HG02938 (cell line): ENCODE results near the gene TDRD7.

Source experiments
- ATAC-seq: cut with Tn5 transposase; IDR thresholded peaks from one replicate; pipeline ENCODE4 v1.9.1; 2021; ENCODE audit warnings: mild to moderate bottlenecking, moderate library complexity; ENCODE audit not compliant: unreplicated experiment

Gene TDRD7, protein sequence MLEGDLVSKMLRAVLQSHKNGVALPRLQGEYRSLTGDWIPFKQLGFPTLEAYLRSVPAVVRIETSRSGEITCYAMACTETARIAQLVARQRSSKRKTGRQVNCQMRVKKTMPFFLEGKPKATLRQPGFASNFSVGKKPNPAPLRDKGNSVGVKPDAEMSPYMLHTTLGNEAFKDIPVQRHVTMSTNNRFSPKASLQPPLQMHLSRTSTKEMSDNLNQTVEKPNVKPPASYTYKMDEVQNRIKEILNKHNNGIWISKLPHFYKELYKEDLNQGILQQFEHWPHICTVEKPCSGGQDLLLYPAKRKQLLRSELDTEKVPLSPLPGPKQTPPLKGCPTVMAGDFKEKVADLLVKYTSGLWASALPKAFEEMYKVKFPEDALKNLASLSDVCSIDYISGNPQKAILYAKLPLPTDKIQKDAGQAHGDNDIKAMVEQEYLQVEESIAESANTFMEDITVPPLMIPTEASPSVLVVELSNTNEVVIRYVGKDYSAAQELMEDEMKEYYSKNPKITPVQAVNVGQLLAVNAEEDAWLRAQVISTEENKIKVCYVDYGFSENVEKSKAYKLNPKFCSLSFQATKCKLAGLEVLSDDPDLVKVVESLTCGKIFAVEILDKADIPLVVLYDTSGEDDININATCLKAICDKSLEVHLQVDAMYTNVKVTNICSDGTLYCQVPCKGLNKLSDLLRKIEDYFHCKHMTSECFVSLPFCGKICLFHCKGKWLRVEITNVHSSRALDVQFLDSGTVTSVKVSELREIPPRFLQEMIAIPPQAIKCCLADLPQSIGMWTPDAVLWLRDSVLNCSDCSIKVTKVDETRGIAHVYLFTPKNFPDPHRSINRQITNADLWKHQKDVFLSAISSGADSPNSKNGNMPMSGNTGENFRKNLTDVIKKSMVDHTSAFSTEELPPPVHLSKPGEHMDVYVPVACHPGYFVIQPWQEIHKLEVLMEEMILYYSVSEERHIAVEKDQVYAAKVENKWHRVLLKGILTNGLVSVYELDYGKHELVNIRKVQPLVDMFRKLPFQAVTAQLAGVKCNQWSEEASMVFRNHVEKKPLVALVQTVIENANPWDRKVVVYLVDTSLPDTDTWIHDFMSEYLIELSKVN

DNA sequence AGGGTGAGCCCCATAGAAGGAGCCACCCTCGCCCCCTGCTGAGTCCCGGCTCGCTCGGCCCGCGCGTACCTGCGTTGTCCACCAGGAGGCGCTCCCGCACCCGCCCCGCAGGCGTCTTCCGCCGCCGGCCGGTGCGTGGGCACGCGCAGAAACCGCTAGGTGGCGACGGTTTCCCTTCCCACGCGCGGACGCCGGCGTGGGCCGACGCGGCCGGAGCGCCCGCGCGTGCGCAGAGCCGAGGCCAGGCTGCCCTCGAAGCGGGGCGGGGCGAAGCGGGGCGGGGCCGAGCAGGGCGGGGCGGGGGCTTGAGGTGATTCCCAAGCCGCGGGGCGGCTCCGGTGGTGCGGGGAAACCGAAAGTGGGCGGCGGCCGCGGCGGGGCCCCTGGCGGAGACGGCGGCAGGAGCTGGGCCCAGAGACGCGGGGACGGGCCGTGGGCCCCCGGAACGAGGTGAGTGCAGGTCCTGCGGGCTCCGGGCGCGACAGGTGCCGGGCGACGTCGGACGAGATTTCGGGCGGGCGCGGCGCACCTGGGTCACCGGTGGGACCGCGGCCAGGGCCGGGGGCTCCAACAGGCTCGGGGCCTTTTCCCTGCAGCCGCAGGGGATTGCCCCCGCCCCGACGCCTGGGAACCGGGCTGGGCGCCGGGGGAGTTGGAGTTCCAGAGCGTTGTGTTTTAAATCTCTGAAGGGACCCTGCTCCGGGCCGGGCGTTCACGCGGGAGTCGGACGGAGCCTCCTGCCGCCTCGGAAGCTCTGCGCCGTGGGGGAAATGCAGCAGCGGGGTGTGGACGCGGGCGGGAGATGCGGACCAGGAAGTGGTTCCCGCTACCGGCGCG is at the start of gene TDRD7:
TDRD7 (plus strand) TSS at position 308 of the 837 bp plus-strand sequence. CDS start 16,370 bp downstream, outside the sequence.
- ATAC-seq: peak; percentile 78

DNA sequence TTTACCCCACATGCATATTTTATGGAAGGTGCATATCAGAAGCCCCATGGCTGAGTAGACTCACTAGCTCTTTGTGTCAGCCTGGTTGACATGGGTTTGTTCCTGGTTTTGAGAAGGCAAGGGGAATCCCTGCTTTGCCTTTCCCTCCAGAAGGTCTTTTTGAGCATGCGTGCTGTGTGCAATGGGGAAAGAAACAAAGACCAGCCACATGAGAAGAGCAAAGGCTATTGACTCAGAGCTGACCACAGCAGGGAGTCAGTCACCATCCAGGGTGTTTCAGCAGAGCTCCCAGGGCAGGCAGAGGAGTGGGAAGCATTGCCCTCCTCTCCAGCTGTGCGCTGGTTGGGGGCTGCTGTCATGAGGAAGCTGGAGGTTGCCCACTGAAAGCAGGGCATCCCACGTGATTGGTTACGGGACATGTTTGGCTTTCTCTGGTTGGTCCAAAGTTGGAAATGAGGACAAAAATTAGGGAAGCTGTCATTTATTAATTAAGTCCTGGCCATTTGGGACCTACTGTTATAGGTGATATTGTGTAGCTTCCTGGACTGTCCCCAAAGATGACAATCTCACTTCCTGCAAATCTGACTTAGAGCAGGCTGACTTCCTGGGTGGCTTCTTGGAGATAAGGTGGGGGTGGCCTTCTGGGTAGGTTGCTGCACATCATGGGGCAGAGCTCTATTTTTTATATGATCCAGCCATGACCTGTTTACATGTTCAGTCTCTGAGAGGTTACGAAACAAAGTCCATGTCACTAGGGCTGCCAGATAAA is 48.9 kb upstream of the TDRD7 start:
- no peak for ATAC-seq

DNA sequence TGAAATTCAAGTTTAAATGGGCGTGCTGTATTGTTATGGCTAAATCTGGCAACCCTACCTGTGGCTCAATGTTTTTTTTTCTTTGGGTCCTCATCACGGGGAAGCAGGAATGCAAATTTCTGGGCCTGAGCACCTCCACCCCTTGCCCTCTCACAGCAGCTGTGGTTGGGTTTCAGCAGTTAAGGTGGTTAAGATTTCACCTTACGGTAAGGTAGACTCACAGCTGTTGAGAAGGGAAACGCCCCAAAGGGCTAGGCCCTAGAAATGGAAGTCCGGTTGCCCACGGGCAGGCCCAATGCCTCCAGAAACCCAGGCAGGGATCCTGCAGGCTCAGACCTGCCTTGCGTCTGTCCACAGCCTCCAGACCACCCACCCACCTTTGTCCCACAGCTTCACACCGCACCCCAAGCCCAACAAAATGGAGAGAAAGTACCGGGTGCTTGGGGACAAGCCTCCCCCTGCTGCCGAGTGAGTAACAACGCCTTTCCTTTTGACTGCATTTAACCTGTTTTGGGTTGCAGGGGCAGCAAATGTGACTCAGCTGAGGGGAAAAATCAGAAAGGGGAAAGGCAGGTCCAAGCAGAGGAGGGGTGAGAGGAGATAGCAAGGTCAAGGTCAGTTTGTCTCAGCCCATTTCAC is 48.1 kb upstream of the TDRD7 start:
- ATAC-seq: no peak

DNA sequence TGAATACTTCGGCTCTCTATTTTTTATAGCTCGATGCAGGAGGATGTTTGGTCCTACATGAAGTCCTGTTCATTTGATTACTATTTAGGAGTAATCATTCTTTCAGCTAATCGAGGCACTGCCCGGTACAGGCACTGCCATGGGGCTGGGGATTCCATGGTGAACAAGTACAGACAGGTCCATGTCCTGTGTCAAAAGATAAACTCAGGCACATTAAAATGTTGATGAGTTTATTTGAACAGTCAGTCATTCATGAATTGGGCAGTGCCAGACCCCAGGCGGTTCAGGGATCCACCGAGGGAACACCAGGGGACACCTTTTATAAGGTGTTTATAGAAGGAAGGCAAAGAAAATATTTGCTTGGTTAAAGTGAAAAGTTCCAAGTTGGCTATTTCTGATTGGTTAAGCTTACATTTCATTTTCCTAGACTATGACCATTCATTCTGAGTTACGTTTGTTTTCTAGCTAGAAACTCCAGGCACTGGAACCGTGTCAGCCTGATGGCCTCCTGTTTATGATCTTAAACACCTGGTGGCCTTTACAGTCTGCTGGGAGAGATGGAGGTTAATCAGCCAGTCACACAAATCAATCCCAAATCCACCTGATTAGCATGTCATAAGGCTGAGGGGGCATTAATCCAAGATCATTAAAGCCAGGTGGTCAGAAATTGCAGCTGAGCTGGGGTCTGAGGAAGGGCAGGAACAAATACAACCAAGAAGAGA is 47.0 kb upstream of the TDRD7 start:
- ATAC-seq: no peak

DNA sequence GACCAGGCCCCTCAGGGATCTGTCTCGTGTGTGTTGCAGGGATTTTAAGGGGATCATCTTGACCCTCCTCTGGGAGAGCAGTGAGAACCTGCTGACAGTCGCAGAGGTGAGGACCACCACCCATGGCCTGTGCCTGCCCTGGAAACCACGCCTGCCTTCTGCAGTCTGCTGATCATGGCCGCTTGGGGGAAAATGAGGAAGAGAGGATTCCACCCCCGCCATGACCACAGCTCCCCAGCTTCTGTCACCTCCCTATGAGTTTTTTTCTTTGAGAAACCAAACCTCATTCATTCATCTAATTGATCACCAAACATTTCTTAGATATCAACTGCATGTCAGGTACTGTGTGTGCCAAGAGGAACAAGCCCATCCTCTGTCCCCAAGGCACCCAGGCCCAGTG is 46.3 kb upstream of the TDRD7 start:
- no peak for ATAC-seq

DNA sequence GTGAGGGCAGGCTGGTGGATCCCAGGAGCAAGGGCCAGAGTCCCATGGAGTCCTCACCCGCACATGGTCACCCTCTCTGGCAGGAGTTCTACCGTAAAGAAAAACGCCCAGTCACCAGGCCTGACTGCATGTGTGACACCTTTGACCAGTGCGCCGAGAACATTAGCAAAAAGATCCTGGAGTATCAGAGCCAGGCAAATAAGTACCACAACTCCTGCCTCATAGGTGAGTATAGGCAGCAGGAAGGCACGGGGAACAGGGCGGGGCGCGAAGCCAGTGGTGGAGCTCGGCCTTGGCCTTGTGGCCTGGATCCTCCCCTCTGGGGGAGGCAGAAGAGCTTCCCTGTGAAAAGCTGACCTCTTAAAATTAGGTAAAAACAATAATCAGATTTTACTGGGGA is 45.4 kb upstream of the TDRD7 start:
- no peak for ATAC-seq

DNA sequence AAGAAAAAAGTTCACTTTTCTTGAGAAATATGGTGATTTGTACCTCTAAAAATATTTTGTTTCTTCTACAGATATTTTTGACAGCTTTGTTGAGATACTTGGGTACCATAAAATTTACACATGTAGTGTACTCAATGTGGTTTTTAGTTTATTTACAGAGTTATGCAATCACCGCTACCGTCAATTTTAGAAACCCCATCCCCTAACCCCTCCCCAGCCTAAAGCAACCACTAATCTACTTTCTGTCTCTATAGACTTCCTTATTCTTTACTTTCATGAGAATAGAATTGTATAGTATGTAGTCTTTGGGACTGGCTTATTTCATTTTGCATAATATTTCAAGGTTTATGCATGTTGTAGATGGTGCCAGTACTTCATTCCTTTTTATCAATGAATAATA is 45.0 kb upstream of the TDRD7 start:
- no peak for ATAC-seq

DNA sequence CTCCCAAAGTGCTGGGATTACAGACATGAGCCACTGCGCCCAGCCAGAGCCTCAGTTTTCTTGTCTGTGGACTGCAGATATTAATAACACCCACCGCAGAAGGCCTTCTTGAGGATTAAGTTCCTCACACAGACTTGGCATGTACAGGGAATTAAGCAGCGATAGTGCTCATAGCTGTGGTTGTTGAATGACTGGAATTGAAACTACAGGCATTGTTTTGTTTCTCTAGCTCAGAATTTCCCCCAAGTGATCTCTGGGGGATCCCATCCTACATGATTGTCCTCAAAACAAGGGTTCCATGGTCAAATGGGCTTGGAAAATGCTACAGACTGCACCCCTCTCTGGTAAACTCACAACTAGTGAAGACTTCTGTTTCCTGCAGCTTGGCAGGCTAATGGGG is 44.2 kb upstream of the TDRD7 start:
- ATAC-seq: no peak

DNA sequence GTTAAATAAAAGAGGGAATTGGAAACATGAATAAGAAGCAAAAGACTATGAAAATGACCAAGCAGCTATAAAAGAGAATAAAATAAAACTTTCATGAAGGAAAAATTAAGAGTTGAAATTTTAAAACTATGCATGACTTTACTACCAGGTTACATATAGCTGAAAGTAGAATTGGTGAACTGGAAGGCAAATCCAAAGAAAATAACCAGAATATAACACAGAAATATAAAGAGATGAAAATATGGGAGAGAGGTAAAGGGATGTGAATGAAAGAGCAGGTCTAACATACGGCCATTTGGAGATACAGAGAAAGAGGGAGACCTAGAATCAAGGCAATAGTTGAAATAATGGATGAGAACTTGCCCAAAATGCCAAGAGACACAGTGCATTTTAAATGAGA is 42.9 kb upstream of the TDRD7 start:
- no peak for ATAC-seq

DNA sequence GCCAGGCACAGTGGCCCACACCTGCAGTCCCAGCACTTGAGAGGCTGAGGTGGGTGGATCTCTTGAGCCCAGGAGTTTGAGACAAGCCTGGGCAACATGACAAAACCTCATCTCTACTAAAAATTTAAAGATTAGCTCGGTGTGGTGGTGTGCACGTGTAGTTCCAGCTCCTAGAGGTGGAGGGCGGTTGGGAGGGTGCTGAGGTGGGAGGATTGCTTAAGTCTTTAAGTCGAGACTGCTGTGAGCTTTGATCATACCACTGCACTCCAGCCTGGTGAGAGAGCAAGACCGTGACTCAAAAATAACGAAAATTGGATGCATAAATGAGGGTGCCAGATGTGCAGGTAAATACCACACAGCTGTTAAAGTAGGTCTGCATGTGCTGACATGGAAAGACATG is 39.3 kb upstream of the TDRD7 start:
- no peak for ATAC-seq

DNA sequence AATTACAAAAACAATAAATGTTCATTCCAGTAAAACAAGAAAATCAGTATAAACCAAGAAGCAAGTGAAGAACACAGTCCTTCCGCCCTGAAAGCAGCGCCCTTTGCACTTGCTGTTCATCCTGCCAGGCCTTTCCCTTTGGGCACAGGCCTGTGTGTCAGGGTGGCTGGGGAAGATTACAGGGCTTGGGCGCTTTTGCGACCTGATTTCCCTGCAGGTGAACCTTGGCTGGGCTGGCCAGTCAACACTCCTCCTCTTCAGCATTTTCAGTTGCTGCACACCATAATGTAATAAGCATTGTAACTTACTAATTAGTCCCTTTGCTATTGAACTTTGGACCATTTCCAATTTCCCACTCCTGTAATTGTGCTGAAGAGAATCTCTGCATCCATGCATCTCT is 38.6 kb upstream of the TDRD7 start:
- ATAC-seq: no peak

DNA sequence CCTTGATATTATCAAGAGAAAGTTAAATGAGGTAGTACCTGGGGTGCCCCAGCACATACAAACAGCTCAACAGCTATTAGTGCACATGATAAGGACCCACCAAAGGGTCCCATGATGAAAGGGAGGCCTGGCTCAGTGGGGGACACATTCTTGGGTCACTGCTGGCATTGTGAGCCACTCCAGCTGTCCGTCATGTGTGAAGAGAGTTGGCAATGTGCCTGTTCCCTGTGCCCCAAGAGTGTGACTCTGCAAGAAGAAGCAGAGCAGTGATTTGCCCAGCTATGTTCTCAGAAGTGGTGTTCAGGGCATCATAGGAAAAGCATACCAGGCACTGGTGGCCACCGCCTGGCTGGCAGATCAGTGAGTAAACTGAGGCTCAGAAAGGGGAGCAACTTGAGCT is 37.1 kb upstream of the TDRD7 start:
- no peak for ATAC-seq

DNA sequence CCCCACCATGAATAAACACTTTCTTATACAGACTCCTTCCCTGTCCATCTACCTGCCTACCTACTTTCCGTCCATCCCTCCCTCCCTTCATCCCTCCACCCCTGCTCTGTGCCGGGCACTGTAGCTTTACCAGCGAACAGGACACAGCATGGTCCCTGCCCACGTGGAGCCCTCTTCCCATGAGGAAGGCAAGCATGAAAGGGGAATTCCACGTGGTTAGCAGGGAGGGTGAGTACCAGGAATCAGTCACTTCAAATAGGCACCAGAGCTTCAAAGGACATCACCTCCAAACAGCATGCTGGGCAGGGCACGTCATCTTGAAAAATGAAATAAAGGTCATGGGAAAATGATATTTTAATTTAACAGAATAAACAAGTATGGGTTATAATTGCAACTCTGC is 35.0 kb upstream of the TDRD7 start:
- no peak for ATAC-seq

DNA sequence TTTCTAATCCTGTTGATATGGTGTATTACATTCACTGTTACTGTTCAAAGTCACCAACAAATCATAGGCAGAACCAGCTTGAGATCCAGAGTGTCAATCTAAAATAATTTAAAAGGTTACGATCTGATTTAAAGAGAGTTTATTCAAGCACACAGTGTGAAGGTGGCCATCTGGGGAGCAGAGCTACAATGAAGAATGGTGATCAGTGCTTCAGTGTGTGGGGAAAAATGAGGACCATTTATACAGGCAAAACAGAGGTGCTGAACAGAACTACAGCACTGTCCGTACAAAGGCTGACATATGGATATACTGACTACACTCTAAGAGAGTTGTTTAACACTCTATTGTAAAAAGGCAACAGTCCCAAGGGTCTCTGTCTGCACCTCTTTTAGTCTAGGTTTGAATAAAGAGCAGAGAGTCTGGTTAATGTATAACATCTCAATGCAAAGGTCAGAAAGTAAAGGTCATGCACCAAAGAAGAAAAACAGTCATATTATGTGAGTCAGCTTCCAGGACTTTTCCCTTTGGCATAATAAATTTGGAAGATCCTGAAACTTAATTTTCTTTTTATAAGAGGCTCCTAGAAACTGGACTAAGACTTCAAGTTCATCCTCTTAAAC is 29.7 kb upstream of the TDRD7 start:
- ATAC-seq: no peak

DNA sequence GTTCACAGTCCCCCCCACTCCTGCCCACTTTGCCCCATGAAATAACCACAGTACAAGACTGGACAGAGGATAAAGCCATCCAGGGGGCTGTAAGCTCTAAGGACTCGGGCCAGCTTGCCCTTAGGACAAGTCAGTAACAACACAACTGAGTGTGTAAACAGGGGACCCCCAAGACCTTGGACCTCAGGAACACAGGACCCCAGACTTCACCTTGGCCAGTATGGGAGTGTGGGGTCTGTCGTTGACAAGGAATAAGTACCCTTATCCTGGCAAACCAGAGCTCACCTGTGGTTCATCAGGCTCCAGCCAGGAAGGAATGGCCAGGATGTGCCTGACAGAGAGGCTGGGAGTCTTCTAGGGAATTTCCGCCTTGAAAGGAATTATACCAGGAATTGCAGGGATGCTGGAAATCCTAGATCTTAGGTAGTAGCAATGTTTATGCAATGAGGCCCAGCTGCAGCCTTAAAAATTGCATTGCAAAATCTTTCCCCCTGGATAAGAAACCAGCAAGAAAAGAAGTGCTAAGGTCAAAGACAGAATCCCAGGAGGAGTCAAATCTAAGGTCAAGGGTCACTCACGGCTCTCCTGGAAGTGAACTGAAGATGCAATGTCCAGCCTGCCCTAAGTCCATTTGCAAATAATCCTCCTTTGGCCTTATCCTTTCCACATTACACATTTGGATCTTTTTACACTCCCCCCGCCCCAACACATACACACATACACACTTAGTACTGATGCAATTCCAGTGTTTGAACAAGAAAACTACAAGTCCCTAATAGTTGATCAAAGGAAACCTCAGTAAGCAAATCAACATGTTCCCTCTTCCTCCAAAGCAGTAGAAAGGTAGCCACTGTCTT is 27.3 kb upstream of the TDRD7 start:
- ATAC-seq: no peak

DNA sequence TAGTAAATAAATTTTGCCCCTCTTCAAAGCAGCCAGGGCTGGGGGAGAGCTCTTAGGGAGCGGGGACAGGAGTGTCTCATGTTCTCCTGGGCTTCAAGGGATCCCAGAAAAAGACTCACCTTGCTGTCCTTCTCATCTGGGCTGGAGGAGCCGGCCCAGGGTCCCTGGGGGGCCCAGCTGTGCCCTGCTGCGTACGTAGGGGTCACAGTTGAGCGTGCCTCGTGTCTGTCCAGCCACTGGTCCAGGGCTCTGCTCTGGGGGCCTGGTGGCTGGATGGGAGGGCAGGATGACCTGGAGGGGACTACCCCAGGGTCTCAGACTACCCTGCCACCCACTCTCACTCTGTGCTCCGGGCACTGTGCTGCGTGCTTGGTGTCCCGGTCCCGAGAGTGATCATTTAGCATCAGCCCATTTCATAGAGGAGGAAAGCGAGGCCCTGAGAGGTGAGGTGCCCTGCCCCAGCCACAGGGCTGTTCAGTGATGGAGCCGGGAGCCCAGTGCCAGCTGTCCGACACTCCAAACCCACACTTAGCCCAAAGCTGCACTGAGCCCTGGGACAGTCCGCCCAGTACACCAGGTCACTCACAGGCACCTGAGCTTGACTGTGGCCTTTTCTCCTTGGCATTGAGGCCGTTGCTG is 26.2 kb upstream of the TDRD7 start:
- no peak for ATAC-seq

DNA sequence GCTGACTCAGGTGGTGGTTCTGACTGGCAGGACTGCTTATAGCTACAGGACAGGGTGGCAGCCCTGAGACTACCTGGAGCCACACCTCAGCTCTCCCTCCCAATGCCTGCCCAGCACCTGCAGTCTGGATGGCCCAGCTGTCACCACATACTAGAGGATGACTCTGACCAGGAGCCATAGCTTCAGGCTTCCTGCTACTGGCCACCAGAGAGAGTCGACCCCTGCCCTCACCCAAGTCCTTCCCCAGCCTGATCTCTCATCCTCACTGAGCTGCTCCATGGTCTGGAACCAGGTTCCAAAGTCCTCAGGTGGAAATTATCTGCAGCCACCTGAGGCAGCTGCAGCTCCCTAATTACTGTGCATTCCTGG is 25.6 kb upstream of the TDRD7 start:
- no peak for ATAC-seq
